T-helper 2 cell (primary cell): ENCODE data around the gene C4orf36.

Experiments used
- DNase-seq, 5 experiments: peaks; one replicate each; pipeline versions ENCODE4 v3.0.0 to v3.0.0-alpha.2; 2012 to 2022
- total RNA-seq, 2 donors: gene quantifications; one replicate each; lab custom pipeline; 2026; lab: John Stamatoyannopoulos, UW

The C4orf36 gene, protein sequence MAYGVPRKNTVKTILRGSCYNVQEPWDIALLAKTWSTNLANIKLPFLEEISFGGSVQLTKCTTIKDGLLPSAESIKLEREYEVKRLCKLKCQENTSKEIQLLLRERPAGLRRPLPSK
- 0 reads per million in 2 donors for total RNA-seq

- DNase-seq: peak in 1 of 5 experiments; percentile 61
Observed at GRCh38 chr4:86891762-86892635, at the start of gene C4orf36. C4orf36 (minus strand) TSS chr4:86892422; CDS start chr4:86891520, 902 bp downstream.

GRCh38 chr4:86940920-86941460 is 48.8 kb upstream of the C4orf36 start:
- DNase-seq: no peak

DNA sequence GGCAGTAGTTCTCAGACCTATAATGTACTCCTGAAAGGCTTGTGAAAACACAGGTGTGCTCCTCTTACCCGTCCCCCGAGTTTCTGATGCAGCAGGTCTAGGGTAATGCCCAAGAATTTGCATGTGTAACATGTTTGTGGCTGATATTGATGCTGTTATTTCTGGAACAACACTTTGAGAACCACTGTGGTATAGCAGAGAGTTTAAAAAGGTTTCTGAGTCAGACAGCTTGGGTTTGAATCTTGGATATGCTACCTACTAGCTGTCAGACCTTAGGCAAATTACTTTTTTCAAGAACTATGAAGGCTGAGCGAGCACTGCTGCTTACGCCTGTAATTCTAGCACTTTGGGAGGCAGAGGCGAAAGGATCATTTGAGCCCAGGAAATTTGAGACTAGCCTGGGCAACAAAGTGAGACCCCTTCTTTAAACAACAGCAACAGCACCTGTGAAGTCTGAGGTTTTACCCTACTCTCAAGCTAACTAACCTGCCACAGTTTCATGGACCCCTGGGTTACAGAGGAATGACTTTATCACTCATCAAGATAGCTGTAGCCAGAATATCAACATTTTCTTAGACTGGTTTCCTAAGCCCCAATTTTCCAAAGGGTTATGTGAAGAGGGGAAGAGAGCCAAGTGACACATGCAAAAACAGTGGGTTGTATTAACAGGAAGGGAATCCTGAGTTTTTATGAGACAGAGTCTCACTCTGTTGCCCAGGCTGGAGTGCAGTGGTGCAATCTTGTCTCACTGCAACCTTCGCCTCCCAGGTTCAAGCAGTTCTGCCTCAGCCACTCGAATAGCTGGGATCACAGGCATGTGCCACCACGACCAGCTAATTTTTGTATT is 47.7 kb upstream of the C4orf36 start:
- DNase-seq: peak in 1 of 5 experiments; percentile 55

DNA sequence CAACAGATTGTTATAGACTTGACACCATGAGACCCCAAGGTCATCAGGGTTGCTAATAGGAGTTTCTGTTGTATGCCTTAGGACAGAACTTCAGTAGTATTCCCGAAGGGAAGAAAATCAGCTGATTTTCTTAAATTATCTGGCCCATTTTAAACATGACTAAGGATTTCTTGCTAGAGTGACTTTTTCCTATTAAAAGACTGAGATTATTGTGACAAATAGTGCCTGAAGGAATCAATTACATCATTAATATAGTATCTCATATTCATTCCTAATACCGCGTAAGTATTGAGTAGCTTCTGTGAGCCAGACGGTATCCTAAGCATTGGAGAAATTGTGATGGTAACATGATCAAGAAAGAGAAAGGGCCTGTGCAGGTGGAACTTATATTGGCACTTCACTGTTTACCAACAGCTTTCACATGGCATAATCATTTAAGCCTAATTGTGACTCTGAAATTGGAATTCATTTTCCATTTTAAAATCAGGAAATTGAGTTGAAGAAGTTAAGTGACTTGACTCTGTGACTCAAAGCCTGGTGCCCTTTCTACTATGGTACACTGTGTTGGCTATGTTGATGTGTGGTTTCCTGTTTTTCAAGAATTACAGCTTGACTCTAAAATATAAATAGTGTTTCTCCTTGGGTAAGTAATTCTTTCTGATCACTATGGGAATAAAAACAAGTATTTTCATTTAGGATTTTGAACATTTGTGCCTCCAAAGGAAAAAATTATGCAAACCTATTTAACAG is 46.7 kb upstream of the C4orf36 start:
- peak in 1 of 5 experiments; percentile 66 for DNase-seq

GRCh38 chr4:86935853-86936733 is 43.9 kb upstream of the C4orf36 start:
- DNase-seq: peak; percentile 22 to 90 (median 61)

- DNase-seq: peak in 1 of 5 experiments; percentile 15
Observed at GRCh38 chr4:86935566-86935852, 43.3 kb upstream of the C4orf36 start.

- peak; percentile 77 to 96 (median 83) for DNase-seq
Observed at GRCh38 chr4:86934771-86935565, 42.7 kb upstream of the C4orf36 start, which contains the start of gene AFF1. AFF1 (plus strand) TSS chr4:86935011; CDS start chr4:86948534, 13,523 bp downstream.

DNA sequence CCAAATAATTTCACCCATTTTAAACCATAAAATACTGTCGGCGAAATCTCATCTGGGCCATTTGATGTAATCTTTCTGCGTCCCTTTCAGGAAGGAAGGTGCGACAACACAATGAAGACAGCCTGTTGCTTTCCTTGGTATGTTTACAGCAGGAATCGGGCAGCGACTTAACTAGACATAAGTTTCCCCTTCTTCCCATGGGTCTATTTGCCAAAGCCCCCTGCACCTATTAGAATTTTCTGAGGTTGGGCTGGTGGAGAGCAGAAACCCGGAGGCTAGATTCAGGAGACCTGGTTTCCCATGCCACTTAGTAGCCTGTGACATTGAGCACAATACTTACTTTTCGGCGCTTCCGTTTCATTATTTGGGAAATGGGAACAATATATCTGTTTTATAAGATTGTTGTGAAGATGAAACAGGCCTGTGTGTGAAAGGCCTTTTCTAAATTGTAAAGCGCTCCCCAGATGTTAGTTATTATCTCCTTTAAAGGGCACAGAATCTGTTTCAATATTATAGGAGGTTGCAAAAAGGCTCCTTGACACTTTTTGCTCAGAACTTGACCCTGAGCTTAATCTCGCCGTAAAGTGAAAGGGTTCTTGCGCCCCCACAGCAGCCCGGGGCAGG is 42.0 kb upstream of the C4orf36 start:
- DNase-seq: peak in 1 of 5 experiments; percentile 42

- no peak for DNase-seq
Observed at GRCh38 chr4:86928400-86929255, 36.4 kb upstream of the C4orf36 start.

GRCh38 chr4:86927843-86928395 is 35.7 kb upstream of the C4orf36 start:
- DNase-seq: no peak

DNA sequence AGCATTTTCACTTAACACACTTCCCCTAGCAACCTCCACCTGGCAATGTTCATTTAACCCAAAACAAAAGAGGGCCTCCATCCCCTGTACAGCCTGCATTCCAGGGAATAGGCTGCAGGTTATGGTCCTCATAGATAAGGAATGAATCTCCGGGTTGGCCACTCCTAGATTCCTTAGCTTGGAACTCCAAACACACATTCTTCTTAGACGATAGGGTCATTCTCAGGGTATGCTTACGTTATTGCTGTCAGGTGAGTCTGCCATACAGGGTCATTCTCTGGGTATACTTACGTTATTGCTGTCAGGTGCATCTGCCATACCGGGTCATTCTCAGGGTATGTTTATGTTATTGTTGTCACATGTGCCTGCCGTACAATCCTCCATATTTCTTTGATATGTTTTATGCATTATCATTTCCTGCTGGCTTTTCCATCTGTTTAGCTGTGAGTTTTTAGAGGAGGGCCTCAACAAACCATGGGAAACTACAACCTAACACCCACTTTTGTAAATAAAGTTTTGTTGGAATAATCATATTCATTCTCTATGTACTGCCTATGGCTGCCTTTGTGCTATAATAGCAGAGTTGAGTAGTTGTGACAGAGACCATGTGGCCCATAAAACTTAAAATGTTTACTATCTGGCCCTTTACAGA is 34.3 kb upstream of the C4orf36 start:
- DNase-seq: no peak

DNA sequence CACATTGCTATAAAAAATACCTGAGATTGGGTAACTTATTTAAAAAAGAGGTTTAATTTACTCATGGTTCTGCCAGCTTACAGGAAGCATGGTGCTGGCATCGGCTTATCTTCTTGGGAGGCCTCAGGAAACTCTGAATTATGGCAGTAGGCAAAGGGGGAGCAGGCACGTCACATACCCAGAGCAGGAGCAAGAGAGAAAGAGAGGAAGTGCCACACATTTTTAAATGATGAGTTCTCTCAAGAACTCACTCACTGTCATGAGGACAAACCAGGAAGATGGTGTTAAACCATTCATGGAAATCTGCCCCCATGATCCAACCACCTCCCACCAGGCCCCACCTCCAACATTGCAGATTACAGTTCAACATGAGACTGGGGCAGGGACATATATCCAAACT is 32.6 kb upstream of the C4orf36 start:
- DNase-seq: no peak

- no peak for DNase-seq
Observed at GRCh38 chr4:86921608-86922252, 29.5 kb upstream of the C4orf36 start.

GRCh38 chr4:86919561-86920223 is 27.5 kb upstream of the C4orf36 start:
- no peak for DNase-seq

DNA sequence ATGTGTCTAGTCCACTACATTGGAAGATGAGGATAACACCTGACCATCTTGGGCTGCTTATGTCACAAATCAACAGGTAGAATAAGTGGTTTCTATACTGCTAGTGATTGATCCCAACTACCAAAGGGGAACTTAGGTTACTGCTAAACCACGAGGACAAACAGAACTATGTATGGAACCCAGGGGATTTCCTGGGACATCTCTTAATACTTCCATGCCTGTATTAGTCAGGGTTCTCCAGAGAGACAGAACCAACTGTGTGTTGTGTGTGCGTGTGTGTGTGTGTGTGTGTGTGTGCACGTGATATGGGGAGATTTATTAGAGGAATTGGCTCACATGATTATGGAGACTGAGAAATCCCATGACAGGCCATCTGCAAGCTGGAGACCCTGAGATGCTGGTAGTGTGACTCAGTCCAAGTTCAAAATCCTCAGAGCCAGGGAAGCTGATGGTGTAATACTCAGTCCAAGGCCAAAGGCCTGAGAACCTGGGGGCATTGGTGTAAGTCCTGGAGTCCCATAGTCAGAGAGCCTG is 26.4 kb upstream of the C4orf36 start:
- DNase-seq: no peak
